ENCODE results near the gene PRTFDC1.
"Not testable (repeated sequence)": the region's sequence is repeated elsewhere in the genome, so short reads cannot be mapped to it uniquely, and the experiment has no call there.

The PRTFDC1 gene

DNA sequence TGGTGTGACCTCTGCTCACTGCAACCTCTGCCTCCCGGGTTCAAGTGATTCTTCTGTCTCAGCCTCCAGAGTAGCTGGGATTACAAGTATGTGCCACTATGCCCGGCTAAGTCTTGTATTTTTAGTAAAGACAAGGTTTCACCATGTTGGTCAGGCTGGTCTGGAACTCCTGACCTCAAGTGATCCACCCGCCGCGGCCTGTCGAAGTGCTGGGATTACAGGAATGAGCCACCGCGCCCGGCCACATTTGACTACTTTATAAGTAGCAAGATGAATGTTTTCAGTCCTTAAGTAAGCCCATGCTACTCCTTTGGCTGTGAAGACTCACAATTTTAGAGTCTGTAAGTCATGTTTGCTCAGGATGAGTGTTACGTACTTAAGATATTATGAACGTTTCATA, 16.5 kb upstream of the PRTFDC1 start:
- intact Hi-C loops (cut with DNase I); DNase-seq: not testable (repeated sequence)

DNA sequence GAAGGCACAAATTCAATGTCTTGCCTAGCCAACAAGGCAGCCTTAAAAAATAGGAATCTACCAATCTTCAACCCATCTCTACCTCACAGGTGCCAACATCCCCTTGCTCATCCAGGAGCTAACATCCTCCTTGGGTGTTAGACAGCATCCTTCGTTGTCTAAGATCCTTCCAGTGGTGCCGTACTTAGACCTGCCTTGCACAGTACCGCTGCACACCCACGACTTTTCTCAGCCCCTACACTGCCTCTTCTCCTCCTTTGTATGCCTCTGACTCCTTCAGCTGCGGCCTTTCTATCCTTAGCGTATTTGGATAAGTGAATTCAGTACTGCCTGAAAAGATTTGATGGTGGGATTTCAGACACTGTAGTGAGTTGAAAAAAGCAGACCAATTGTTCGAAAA, 15.9 kb upstream of the PRTFDC1 start:
- intact Hi-C loops (cut with DNase I) = no loop called here
- DNase-seq = peak in 5 of 42 donors; percentile 19 to 62 (median 51)

DNA sequence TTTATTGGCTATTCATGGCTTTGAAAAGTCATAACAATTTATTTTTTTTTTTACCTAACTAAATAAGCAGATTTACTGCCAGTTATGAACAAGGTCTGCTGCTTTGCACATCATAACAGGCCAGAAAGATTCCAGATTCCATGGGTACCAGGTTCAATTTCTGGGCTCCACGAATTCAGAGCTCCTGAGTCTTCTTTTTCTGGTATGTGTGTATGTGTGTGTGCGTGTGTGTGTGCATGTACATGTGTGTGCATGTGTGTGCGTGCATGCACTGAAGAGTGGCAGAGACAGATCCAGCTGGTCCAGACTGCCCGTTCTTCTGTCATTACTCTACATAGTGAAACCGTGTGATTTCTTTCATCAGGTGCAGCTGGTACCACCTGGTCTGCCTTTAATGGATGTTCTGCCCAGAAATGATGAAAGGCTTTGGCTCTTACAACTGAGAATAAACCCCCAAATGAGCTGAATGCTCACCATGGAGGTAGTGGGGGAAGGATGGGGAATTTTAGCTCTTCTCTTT, 14.6 kb upstream of the PRTFDC1 start:
- DNase-seq = no peak
- intact Hi-C loops (cut with DNase I) = no loop called here

DNA sequence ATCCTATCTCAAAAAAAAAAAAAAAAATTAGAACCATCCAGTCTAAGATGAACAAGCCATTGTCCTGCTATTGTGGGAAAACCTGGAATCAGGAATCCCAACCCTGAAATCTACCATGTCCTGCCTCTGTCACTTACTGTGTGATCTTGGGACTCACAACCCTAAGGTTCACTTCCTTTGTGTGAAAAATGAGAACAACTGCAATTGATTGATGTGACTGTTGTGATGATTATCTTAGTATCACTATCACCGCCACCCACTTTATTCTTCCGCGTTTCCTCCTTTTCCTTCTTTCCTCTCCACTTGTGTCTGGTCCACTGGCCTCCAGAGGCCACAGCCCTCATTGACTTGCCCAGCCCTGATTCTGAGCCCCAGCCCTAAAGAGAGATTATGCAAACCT, 12.6 kb upstream of the PRTFDC1 start:
- DNase-seq = no peak
- intact Hi-C loops (cut with DNase I) = no loop called here

DNA sequence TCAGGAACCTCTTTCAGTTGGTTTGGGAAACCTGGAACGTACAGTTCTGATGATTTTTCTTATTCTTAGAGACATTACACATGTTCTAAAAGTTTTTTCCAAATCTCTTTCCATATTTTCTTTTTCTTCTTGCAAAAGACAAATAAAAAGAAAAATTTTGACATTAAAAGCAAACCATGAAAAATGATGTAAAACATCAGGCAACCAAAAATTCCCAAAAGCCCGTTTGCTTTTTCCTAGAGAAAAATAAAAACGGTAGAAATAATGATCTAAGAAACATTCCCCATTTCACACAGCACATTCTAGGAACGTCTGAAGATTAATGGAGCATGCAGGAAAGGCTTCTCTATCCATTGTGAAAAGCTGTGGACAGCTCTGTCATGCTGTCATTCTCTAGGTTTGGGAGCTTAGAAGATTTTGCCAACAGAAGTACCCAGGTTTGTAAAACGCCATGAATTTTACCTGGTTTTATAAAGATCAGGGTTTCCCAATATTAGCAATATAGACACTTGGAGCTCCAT, 11.2 kb upstream of the PRTFDC1 start:
- intact Hi-C loops (cut with DNase I) = no loop called here
- DNase-seq = no peak

DNA sequence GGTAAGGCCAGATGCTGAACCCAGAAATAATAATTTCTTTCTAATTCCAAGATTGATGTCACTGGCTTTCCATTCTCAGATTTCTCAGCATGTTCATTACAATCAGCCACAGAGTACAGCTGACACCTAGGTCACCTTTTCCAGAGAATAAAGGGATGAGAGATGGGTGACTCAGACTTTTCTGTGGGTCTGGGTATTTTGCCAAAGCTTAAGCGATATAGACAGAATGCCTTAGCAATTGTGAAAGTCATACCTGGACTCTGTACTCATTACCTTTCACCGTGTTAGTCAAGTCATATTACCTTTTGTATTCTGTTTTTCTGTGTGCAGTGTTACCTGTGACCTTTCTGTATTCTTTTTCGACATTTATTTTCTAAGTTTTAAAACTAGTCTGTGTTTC, 10.6 kb upstream of the PRTFDC1 start:
- DNase-seq = no peak
- intact Hi-C loops (cut with DNase I) = no loop called here

DNA sequence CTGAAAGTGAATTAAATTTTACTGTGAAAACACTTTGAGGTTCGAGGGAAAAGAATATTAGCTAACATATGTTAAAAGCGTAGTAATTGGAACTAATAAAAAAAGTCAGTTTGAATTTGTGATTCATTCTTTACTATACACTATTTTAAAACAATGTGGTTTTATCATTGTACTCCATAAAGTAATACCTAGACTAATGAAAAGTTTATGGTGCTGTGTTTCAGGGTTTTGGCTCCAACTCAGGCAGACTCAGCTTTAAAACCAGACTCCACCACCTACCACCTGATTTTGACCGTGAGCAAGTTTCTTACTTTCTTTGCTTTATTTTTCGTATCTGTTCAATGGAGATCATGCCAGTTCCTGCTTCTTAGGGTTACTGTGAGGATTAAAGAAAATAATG, 9.2 kb upstream of the PRTFDC1 start:
- no peak for DNase-seq
- intact Hi-C loops (cut with DNase I) = no loop called here

DNA sequence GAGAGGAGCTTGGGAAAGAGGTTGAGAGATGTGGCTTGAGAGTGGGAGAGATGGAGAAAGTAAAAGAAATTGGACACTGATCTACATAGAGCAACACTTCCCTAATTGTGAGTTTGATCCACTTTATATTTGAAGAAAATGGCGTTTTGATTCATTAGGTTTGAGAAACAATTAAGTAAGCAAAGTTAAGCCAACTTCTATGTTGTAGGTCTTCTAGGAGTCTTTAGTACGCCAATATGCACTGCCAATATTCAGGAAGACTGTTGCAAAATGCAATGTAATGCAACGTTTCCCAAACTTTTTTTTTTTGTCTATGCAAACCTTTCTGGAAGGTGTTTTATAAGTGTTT, 7.0 kb upstream of the PRTFDC1 start:
- intact Hi-C loops (cut with DNase I) = loop anchor here (10.0 kb wide), 1 partner anchor 145 kb away; no protein-coding TSS in a partner anchor
- DNase-seq = no peak

DNA sequence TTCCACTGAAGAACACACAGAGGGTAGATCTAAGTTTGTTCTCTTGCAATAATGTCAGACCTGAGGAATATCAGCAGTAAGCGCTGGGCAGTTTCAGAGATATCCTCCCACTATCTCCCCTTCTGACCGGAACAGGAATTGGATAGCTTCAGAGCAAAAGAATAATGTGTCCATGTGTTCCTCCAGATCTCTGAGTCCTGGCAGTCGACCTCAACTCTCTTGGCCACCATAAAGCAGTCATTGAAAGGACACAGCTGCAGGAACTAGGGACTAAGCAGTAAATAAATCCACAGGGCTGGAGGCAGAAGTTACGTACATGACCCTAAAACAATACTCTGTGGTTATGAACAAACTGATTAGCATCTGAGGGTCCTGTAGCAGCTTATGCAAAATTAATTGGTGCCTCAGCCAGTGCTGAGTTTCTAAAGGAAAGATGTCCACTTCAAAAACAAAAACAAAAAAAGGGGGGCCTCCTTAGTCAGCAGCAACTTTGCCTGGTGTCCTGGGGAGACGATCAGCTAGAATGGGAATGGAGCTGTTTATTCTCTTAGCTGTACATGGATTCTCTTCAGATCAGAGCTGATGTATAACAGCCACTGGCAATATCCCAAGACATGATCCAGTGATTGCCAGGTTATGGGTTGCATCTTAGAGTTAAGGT, 6.4 kb upstream of the PRTFDC1 start:
- DNase-seq = peak in 37 of 42 donors; percentile 24 to 89 (median 71)
- intact Hi-C loops (cut with DNase I) = loop anchor here (10.0 kb wide), 1 partner anchor 144 kb away; no protein-coding TSS in a partner anchor

DNA sequence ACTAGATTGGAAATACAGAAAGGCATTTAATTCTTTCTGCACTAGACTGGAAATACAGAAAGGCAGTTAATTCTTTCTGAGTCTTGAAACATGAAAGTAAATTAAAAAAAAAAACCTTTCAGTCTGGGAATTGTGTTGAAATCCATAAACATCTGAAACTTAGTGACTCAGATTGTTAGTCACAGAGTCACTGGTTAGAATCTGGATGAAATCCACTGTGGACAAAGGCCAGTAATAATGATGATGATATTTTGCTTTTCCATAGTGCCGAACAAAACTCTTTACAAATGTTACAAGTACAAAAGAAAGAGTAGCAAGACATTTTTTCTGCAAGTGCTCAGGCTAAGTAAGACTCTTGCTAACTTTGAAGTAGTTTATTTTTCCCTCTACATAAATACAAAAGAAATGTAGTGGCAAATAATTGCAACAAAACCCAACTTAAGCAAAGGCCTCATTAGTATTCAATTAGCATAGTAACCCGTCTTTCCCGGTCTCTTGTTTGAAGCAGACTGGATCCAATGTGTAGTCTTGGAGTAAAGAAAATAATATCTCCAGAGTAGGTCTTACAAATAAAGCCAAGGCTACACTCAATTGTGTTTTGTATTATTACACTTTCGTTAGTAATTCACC, 5.8 kb upstream of the PRTFDC1 start:
- intact Hi-C loops (cut with DNase I) = loop anchor here (10.0 kb wide), 1 partner anchor 143 kb away; no protein-coding TSS in a partner anchor
- DNase-seq = no peak

DNA sequence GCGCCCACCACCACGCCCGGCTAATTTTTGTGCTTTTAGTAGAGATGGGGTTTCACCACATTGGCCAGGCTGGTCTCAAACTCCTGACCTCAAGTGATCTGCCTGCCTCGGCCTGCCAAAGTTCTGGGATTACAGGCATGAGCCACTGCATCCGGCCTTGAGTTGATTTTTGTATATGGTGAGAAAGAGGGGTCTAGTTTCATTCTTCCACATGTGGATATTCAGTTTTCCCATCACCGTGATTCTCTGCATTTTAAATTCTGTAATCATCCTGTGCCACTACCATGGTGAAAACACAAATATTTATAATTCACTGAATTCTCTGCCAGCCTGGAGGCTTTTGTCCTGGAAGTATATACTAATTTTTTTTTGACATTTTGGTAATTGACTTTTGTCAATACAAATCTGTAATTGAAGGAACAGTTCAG, 5.2 kb upstream of the PRTFDC1 start:
- intact Hi-C loops (cut with DNase I) = loop anchor here (10.0 kb wide), 1 partner anchor 143 kb away; no protein-coding TSS in a partner anchor
- DNase-seq = not testable (repeated sequence)

DNA sequence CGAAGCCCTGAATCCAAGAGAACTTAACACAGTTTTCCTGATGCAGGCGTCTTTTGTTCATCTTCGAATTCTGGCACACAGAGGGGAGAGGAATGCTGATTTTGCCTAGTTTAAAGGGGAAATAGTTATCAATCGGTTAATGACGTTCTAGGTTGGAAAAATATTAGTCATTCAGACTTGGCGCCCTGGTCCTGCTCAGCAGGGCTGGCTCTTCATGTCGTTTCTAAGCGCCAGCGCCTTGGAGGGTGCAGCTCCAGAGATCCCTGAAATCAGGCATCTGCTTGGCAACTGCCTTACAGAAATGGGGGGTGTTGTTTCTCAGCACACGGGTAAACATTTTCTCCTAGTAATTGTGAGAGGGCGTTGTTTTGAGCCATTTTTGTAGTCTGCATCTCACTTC, 1.3 kb upstream of the PRTFDC1 start:
- intact Hi-C loops (cut with DNase I) = loop anchor here (5.0 to 10.0 kb wide), 2 partner anchors 139 to 231 kb away; partner anchors contain the start of gene ARHGAP21
- DNase-seq = peak in 1 of 42 donors; percentile 41

DNA sequence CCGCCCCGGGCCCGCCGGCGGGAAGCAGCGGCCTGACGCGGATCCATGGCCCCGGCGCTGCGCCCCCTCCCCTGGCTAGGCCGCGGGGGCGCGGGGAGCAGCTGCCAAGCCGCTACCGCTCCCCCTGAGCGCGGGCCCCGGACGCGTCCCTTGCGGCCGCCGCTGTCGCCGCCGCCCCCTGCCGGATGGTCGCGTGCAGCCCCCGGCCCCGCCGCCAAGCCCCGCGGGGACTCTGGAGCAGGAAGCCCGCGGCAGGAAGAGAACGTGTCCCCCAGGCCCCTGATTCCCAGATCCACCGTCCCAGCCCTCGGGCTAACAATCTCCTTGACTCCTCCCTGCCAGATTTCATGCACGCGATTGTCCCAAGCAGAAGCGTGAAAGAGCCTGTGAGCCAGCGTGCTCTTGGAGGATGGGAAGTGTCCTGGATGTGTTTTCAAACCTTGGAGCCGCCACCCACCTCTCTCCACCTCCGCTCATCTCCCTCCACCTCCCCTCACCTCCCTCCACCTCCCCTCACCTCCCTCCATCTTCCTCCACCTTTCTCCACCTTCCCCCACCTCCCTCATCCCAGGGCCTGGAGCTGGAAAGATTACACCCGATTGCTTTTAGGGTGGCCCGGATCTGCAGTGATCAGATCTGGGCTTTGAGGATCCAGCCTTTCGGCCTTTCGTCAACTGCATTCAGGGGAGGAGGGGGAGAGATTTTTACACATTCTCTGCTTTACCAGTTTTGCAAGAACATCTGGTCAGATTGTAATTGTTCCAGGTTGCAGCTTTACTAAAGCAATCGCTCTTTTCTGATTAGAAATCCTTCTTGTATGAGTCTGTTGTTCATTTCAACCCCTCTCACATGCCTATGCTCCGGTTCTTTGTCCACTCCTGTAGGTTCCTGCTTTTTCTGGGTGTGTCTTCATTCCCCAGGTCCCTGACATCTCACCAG, 570 bp upstream of the PRTFDC1 start:
- DNase-seq = peak in 39 of 42 donors; percentile 21 to 85 (median 66)
- intact Hi-C loops (cut with DNase I) = loop anchor here (5.0 to 10.0 kb wide), 2 partner anchors 138 to 231 kb away; partner anchors contain the start of gene ARHGAP21

DNA sequence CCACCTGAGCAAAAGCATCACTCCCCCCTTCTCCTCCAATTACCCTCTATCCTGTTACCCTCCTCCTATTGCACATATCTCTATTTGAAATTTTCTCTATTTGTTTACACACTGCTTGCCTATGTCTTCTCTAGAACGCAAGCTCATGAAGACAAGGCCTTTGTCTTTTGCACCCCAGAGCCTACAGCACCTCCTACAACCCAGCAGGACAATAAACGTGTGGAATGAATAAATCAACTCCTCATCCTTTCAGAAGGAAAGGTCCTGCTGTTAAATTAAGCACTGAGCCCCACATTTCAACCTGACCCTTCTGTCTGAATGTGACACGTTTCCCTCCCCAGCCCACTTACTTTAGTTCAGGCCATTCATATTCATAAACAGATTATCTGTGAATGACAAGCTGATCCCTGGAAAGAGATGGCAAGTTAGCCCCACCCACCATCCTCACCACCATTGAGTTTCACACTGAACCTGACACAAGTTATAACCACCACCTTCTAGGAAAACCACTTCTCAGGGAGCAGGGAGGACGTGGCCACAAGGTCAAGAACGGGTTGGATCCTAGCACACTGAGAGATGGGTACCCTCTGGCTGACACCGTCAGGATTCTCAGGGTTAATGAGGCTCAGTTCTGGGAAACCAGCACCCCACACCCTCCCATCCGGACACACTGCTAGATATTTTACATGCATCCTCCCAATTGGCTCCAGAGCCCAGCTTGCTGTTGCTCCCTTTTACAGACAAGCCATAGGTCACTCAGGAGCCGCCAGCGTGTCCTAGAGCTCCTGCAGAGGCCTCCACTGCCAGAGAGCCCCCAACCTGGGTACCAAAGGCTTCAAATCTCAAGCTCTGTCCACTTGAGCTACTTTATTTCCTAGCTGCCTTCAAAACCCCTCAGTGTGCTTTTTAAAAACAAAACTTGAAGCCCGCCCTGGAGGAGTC, 934 bp downstream of the PRTFDC1 start:
- DNase-seq = peak in 39 of 42 donors; percentile 18 to 77 (median 51)
- intact Hi-C loops (cut with DNase I) = loop anchor here (5.0 to 10.0 kb wide), 2 partner anchors 137 to 229 kb away; partner anchors contain the start of gene ARHGAP21

DNA sequence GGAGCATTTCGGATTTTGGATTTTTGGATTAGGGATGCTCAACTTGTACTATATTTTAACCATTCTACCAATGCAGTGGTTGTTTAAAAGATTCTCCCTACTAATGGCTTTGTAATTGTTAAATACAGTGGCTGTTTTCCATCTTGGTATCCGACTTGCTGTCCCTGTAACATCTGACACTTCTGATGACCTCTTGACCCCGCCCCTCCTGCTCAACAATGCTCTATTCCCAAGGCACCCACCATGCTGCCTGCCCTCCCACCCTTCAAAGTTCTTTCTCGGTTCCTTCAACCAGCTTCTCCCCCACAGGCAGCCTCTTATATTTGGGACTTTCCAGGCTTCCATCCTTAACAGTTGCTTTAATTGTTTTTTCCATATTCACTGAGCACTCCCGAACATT, 2.0 kb downstream of the PRTFDC1 start:
- intact Hi-C loops (cut with DNase I) = loop anchor here (5.0 to 10.0 kb wide), 2 partner anchors 136 to 228 kb away; partner anchors contain the start of gene ARHGAP21
- no peak for DNase-seq

DNA sequence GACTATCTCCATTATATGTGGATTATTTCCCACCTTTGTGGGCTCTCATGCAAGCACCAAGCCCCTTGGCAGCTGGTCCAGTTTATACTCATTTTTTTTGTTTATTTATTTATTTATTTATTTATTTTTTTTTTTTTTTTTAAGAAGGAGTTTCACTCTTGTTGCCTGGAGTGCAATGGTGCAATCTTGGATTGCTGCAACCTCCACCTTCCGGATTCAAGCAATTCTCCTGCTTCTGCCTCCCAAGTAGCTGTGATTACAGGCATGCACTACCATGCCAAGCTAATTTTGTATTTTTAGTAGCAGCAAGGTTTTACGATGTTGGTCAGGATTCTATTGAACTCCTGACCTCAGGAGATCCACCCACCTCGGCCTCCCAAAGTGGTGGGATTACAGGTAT, 2.8 kb downstream of the PRTFDC1 start:
- intact Hi-C loops (cut with DNase I) = loop anchor here (5.0 to 10.0 kb wide), 2 partner anchors 135 to 227 kb away; partner anchors contain the start of gene ARHGAP21
- no peak for DNase-seq

DNA sequence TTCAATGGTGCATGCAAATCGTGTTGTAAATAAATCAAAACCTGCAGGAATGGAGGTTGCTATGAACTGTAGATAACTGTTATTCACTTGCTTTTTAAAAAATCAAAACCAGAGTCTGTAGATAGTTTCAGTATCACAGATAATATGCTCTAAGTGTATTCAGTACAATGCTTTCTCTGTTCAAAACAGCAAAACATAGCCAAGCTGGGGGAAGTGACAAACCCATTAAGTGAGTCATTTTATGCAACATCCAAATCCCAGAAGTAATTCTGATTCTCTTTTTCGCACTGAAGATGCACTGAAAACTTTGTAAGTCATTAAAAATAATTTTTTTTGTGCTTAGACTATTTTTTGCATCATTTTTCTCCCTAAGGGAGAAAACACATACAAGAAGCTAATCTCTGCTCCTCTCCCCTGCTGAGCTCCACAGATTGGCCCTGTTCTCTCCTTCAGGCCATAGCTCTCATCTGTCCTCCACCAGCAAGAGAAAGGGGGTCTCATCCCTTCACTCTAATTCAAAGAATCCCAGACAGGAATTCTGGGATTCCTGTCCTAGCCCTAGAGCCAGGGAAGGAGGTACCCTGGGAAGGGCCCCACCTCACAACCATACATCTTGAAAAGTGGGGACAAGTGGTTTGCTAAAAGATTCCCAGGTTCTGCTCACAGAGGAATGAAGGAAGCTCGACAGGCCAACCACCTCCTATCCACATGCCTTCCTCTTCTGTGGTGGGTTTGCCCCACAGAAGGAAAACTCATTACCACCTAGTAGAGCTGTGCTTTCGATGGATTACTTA, 4.9 kb downstream of the PRTFDC1 start:
- intact Hi-C loops (cut with DNase I) = no loop called here
- DNase-seq = peak in 9 of 42 donors; percentile 49 to 73 (median 59)

Data from head of caudate nucleus (tissue), 42 donors.